HG03342 (cell line): Measurements from ENCODE around the gene PGA3.
A peak's percentile ranks its signal among the peaks of the same experiment; 100 is the strongest.
"Not testable (repeated sequence)": the region's sequence is repeated elsewhere in the genome, so short reads cannot be mapped to it uniquely, and the experiment has no call there.

Experiments used
- ATAC-seq: cut with Tn5 transposase; IDR thresholded peaks from one replicate; pipeline ENCODE4 v1.9.1; 2021; ENCODE audit warnings: mild to moderate bottlenecking, moderate library complexity; ENCODE audit not compliant: unreplicated experiment

Gene PGA3

DNA sequence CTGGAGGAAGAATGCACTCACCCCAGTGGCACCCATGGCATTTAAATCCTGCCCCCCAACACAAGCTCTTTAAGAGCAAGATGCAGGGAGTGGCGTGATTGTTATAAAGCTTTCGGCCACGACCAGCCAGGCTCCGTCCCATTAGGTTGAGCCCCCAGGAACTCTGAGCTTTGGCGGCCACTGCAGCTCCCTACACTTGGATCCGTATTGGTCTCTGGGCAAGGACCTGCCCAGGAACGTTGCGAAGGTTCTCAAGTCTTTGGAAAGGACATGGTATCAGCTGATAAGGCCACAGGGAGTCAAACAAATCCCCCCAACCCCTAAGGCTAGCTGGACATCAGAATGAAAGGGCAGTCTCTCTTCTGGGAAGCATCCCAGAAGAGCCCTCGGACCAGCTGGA is 32.7 kb upstream of the PGA3 start:
- ATAC-seq = no peak

DNA sequence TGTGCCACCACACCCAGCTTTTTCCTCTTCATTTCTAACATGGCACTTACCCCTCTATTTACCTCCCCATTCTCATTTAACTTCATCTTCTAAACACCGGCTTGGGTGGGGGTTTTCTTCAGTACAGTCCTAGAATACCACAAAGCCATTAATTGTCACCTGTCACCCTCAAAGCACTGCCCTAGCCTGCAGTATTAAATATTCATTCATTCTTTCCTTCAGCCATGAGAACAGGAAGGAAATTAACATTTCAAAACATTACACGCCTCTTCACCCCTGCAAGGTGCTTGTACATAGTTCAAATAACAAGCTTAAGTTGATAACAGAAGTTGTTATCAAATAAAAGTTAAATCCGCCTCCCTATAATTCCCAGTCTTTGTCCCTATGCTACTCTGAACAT is 31.4 kb upstream of the PGA3 start:
- ATAC-seq = no peak

DNA sequence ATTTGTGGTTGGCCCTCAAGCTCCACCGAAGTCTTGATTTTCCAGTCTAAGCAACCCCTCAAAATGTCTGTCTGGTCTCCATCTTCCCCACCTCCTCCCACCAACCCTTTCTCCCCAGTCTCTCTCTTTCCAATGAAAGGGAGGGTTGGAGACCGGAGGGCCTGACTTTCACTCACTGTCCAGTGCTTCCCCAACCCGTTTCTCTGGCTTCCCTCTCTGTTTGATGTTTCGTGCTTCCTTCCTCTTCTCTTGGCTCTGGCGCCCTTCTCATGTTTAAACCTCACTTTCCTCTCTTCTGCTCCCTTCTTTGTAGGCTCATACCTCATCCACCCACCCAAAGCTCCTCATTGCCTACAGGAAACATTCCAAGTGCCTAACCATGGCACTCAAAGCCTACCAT is 31.0 kb upstream of the PGA3 start:
- ATAC-seq = no peak

DNA sequence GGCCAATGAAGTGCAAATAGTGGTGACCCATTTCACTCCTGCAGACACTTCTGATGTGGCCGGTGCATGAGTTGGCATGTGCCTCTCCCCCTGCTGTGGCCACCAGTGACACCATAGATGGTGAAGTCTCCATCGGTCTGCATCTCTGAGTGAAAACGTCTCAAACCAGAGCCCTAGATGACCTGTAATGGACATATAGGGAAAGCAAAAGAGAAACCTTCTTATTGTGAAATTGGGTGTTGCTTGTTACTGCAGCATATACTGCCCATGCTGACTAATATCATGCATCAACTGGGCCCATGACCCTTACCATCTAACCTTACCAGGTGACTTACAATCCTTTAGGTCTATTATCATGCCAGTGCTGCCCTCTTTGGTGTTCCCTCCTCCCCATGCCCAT is 30.4 kb upstream of the PGA3 start:
- no peak for ATAC-seq

DNA sequence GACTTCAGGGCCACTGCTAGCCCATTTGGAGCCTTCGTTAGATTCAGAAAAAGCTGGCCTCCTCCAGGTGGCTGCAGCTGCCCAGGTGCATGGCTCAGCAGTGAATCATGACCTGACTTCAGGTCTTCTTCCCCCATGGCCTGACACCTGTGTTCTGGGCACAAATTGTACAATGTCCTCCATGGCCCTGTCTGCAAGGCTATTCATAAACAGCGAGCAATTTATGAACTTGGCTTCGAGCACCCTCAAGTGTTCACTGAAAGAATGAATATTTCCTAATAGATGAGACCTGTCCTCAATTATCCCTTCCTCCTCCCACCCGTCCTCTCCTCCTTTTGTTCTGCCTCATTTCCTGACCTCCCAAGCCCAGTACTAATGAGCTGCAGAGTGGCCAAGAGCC is 29.9 kb upstream of the PGA3 start:
- no peak for ATAC-seq

DNA sequence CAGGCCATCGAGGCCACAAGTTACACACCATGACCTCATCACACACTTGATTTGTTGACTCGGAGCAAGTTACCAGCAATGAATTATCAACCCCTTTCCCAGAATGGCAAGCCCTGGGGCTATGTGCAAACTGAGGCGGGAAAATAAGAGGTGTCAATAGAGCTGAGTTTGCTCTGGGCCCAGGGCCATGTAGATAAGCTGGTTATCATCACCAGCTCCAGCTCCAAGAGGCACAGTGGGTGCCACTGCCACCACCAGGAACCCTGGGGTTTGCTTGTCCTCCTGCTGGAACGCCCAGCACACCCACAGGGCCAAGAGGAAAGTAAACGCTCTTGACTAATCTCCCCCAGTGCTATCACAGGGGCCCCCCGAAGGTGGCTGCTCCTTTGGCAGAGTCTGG is 29.0 kb upstream of the PGA3 start:
- ATAC-seq = no peak

DNA sequence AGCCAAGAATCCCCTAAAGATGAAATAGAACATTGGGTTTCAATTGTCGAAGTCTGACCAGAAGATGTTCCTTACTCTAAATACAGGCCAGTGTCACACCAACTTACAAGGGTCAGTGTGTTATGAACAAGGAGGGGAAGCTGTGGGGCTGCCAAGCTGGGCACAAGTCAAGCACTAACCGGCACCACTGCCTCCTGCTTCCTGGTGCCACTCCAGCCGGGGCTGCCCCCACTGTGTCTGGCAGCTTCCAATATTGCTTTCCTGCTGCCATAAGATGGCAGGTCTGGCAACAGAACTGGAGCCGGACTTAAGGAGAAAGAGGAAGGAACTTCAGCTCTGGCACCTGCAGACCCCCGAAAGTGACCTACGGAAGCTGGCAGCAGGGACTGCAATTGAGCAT is 28.4 kb upstream of the PGA3 start:
- ATAC-seq = no peak

DNA sequence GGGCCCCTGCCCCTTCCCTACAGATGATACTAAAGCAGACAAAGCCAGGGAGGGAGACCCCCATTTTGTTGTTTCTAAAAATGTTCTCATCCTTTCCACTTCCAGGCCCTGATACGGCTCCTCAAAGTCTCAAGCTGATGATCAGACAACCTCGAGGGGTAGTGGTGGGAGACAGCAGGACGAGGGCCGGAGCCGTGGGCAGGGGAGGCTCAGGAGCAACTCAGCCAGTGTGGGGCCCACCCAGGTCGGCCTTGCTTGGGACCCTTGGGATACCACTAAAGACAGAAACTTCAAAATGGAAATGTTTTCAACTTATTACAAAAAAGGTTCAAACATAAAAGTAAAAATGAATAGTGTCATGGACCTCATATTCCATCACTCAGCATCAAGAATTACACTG is 26.9 kb upstream of the PGA3 start:
- no peak for ATAC-seq

DNA sequence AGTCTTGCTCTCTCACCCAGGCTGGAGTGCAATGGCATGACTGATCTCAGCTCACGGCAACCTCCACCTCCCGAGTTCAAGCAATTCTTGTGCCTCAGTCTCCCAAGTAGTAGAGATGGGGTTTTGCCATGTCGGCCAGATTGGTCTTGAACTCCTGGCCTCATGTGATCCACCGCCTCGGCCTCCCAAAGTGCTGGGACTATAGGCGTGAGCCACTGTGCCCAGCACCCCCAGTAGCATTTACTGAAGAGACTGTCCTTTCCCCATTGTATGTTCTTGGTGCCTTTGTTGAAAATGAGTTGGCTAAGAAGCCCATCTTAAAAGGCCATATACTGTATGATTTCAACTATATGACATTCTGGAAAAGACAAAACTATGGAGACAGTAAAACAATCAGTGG is 23.1 kb upstream of the PGA3 start:
- not testable (repeated sequence) for ATAC-seq

DNA sequence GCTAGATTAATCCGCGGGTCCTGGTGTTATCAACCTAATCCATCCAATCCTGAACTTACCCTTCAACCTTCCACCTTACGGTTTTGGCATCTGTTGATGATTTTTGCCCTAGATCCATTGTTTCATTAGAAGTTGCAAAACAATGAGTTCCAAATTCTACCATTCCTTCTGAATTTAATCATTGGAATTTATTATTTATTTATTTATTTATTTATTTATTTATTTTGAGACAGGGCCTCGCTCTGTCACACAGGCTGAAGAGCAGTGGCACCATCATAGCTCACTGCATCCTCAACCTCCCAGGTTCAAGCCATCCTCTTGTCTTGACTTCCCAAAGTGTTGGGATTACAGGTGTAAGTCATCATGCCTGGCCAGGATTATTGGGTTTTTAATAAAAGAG is 21.8 kb upstream of the PGA3 start:
- ATAC-seq = no peak

DNA sequence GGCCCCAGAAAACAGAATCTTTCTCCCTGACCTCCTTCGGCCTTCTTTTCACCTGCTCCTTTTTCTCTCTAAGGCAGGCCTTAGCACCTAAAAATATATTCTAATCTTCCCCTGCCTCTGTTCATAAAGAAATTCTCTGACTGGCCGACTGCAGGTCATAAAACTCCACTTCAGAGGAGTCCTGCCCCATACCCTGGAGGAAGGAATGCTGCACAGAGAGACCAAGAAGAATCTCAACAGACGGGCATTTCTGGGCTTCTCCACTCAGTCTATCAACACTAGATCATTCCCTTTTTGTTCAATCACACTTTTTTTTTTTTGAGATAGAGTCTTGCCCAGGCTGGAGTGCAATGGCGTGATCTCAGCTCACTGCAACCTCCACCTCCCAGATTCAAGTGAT is 19.7 kb upstream of the PGA3 start:
- no peak for ATAC-seq

DNA sequence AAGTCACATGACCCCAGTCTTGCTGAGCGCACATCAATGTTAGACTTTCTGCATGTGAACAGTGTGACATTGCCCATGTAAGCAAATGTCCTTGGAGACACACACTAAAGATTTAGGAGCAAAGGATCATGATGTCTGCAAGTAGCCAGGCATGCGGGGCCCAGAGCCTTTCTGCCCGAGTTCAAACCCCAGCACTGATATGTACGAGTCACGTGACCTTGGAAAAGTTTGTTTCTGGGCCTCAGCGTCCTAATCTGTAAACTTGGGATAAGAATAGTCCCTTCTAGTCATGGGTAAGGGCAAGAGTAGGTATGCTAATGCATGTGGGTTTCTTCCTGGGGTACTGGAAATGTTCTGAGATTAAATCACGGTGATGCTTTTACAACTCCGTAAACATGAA is 16.8 kb upstream of the PGA3 start:
- no peak for ATAC-seq

DNA sequence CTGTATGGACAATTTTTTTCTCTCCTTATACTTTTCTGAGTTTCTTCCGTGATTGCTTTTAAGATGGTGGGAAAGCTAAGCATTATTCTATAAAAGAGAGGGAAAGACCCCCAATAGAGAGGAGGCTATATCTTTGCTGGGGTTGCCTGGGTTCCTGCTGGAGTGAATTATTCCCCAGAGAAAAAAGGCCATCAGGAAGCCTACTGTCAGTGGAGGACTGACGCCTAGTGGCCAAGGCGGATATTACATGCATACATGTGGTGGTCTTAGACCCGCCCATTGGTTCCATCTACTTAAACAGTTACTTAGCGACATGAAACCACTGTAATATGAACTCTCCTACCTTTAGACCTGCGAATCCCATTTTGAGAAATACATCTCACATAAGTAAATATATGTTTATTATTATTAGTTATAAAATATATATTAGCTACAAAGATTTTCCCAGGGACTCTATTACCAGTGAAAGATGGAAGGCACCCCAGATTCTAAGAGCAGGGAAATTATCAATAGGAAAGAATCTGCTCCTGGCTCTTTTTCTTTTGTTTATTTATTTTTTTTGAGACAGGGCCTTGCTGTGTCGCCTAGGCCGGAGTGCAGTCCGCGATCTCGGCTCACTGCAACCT is 15.7 kb upstream of the PGA3 start:
- ATAC-seq = peak; percentile 53

DNA sequence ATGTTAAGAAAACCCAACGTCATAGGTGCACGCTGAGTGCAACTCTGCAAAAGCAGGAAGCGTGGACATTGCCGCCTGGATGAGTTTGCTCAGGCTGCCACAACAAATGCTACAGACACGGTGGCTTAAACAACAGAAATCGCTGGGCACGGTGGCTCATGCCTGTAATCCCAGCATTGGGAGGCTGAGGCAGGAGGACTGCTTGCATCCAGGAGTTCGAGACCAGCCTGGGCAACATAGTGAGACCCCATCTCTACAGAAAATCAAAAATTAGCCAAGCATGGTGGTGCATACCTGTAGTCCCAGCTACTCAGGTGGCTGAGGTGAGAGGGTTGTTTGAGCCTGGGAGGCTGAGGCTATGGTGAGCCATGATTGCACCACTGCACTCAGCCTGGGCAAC is 13.4 kb upstream of the PGA3 start:
- ATAC-seq = no peak

DNA sequence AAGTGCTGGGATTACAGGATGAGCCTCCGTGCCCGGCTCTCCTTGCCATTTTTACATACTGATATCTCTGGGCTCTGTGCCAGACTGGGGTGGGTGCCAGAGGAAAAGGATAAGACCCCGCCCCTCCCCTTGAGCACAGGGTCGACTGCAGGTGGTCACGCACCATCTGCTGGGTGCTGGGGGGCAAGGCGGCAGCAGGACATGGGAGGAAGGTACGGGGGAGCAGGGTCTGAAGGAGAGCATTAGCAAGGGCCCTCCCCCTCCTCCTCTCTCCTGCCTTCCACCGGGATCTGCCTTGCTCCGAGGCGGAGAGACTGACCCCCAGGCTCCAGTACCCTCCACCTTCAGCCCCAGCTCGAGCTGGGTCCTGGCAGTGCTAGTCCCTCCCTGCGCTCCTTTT is 9.7 kb upstream of the PGA3 start:
- ATAC-seq = no peak

DNA sequence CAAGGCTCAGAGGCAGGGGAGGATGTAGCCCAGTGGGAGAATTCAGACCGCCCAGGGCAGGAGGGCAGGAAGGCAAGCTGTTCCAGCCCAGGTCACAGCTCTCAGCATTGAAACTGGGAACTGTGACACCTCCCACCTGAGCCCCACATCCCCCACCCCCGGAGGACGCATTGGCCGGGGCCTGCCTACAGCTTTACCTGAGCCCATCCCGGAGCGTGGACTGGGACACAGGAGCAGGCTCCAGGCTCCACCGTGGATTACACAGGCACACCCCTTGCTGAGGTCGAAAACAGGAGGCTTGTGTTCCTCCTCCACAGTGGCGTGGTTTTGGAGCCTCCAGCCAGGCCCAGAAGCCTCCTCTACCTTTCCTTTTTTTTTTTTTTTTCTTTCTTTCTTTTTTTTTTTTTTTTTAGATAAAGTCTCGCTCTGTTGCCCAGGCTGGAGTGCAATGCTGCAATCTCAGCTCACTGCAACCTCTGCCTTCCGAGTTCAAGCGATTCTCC is 9.1 kb upstream of the PGA3 start:
- ATAC-seq = no peak

DNA sequence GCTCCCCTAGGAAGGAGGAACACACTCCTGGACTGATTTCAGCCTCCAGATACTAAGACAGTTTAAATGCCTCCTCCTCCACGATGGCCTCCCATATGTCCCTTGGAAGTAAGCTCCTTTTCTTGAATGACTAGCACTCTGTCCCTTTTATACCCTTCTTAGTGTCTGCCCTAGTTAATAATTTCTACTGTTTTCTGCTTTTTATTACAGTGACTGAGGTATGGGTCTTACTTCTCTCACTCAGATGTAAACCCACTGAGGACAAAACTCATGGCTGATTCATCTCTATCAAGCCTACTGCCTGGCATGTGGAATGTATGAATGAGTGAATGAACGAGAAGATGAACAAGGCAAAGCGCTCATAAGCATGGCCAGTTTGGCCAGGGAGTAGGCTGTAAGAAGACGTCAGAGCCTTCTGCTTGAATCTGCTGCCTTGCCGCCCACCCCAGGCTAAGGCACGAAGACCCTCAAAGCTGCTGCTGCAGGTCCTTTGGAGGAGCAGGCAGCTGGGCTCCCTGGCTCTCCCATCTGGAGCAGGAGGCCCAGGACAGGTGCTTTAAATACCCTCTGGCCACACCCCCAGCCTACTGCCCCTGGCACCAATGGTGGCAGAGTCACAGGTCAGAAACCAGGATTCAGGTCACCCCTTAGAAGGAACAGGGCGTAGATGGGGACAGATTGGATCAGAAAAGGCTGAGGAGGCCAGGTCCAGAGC is 8.2 kb upstream of the PGA3 start:
- no peak for ATAC-seq

DNA sequence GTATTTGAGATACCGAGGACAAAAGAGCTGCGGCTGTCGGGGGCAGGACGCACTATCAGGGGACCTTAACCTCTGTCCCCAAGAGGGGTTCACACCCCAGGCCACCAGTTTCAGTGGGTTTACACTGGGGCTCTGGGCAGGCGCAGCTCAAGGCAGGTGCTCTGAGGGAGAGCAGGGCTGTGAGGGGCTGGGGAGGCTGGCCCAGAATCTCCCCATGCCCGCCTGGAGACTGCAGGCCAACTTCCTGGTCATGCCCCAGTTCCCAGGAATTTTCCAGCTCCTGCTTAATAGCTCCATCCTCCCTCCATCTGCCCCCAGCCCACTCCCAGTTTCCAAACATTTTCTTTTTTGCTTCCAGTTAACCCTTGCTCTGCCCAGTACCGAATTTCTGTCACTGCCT is 7.6 kb upstream of the PGA3 start:
- no peak for ATAC-seq

DNA sequence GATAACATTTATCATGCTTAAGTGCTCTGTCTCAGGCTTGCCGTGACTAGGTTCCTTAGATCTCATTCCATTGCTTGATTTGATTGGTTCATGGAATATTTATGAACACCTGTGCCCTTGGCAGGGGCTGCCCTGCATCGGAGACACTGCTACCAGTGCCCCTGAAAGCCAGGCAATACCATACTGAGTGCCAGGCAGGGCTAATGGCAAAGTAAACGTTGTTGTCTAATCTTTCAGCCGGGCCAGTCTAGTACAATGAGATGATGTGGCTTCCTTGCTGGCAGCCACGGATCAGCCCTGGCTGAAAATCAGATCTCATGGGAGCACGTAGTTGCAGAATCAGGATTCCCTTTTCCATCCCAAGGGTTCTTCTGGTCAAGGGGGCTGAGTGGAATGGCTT is 5.0 kb upstream of the PGA3 start:
- ATAC-seq = no peak

DNA sequence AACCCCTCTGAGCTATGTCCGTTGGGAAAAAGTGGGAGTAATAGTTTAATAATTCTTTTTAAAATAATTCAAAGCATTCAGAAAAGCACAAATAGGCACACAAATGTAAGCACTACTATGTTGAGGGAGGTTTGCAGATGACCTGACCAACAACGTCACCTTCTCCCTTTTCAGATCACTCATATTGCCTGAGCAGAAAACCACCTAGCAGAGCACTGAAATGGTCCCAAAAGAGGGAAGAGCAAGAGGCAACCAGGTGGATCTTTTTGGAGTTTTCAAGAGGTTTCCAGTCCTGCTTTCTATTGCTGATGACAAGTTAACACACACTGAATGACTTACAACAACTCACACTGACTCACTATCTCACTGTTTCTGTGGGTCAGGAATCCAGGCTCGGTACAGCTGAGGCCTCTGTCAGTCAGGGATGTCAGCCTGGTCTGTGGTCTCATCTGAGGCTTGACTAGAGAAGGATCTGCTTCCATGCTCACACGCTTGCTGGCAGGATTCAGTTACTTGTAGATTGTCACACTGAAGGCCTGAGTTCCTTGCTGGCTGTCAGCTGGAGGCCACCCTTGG is 4.3 kb upstream of the PGA3 start:
- ATAC-seq = no peak

DNA sequence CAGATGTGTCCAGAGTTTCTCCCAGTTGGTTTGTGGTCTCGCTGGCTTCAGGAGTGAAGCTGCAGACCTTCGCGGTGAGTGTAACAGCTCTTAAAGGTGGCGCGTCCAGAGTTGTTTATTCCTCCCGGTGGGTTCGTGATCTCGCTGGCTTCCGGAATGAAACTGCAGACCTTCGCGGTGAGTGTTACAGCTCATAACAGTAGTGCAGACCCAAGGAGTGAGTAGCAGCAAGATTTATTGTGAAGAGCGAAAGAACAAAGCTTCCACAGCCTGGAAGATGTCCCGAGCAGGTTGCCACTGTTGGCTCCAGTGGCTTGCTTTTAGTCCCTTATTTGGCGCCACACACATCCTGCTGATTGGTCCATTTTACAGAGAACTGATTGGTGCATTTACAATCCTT is 1.8 kb upstream of the PGA3 start:
- ATAC-seq = no peak

DNA sequence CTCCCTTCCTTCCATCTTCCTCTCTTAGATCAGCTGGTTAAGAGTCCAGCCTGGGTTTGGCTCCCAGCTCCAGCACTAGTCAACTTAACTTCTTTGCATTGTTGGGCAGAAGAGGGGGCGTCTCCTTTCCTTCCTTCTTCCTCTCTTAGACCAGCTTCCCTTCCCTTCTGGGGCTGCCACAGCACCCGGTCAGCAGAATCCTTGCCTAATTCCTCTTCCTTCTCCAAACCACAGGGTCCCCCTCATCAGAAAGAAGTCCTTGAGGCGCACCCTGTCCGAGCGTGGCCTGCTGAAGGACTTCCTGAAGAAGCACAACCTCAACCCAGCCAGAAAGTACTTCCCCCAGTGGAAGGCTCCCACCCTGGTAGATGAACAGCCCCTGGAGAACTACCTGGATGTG is 558 bp downstream of the PGA3 start:
- ATAC-seq = not testable (repeated sequence)
